SK-N-SH treated with all-trans-retinoic acid at 6 μM for 48 hours (cell line): ENCODE measurements around the gene TNFSF13.

Experiments
- ATAC-seq: fragments of 200-7000 bp; cut with Tn5 transposase; 3 replicates; pipeline ENCODE4 v1.9.1; 2020; ENCODE audit warnings: mild to moderate bottlenecking, moderate library complexity
- ARNTL ChIP-seq: fragments of 450-650 bp; formaldehyde crosslinking; IDR thresholded peaks from 2 replicates; pipeline ENCODE4 v1.5.0; 2020; ENCODE audit warnings: low read depth, mild to moderate bottlenecking, moderate library complexity, borderline replicate concordance
- BACH2 ChIP-seq: fragments of 250-450 bp; sonication (Bioruptor Pico); IDR thresholded peaks from 2 replicates; pipeline ENCODE4 v1.9.0; 2021; ENCODE audit warnings: mild to moderate bottlenecking, borderline replicate concordance
- CREB5 ChIP-seq: fragments of 250-450 bp; sonication (Bioruptor Pico); IDR thresholded peaks from 2 replicates; pipeline ENCODE4 v1.5.1; 2020; ENCODE audit warnings: low read depth, mild to moderate bottlenecking, moderate library complexity
- CSDC2 ChIP-seq: fragments of 250-450 bp; sonication (Bioruptor Pico); IDR thresholded peaks from 2 replicates; pipeline ENCODE4 v1.5.0; 2020; ENCODE audit warnings: mild to moderate bottlenecking, moderate library complexity
- CSRNP3 ChIP-seq: fragments of 250-450 bp; sonication (Bioruptor Pico); IDR thresholded peaks from 2 replicates; pipeline ENCODE4 v1.5.1; 2021; ENCODE audit warnings: mild to moderate bottlenecking, moderate library complexity
- ESRRG ChIP-seq: fragments of 250-450 bp; sonication (Bioruptor Pico); IDR thresholded peaks from 2 replicates; pipeline ENCODE4 v1.6.1; 2021; ENCODE audit warnings: mild to moderate bottlenecking
- GLIS3 ChIP-seq: fragments of 250-450 bp; sonication (Bioruptor Pico); IDR thresholded peaks from 2 replicates; pipeline ENCODE4 v1.5.0; 2020; ENCODE audit warnings: mild to moderate bottlenecking, moderate library complexity
- ISL1 ChIP-seq: fragments of 250-450 bp; sonication (Bioruptor Pico); IDR thresholded peaks from 2 replicates; pipeline ENCODE4 v2.1.2; 2022; ENCODE audit warnings: mild to moderate bottlenecking, moderate library complexity
- OSR1 ChIP-seq: fragments of 250-450 bp; sonication (Bioruptor Pico); IDR thresholded peaks from 2 replicates; pipeline ENCODE4 v1.8.0; 2022; ENCODE audit warnings: moderate library complexity, mild to moderate bottlenecking, inconsistent platforms
- PATZ1 ChIP-seq: fragments of 250-450 bp; sonication (Bioruptor Pico); IDR thresholded peaks from 2 replicates; pipeline ENCODE4 v1.8.0; 2020; ENCODE audit warnings: mild to moderate bottlenecking, moderate library complexity, borderline replicate concordance
- RARB ChIP-seq: fragments of 250-450 bp; sonication (Bioruptor Pico); IDR thresholded peaks from 2 replicates; pipeline ENCODE4 v1.8.0; 2021; ENCODE audit warnings: mild to moderate bottlenecking, moderate library complexity
- SNAI2 ChIP-seq: fragments of 250-450 bp; sonication (Bioruptor Pico); IDR thresholded peaks from 2 replicates; pipeline ENCODE4 v1.5.0; 2020; ENCODE audit warnings: mild to moderate bottlenecking, moderate library complexity
- TCF4 ChIP-seq: fragments of 250-450 bp; sonication (Bioruptor Pico); IDR thresholded peaks from 2 replicates; pipeline ENCODE4 v1.8.0; 2021; ENCODE audit warnings: mild to moderate bottlenecking, moderate library complexity, borderline replicate concordance
- TOX ChIP-seq: fragments of 250-450 bp; sonication (Bioruptor Pico); IDR thresholded peaks from 2 replicates; pipeline ENCODE4 v1.8.0; 2021; ENCODE audit warnings: mild to moderate bottlenecking, moderate library complexity, borderline replicate concordance
- ZFP3 ChIP-seq: fragments of 250-450 bp; sonication (Bioruptor Pico); IDR thresholded peaks from 2 replicates; pipeline ENCODE4 v1.5.0; 2020; ENCODE audit warnings: mild to moderate bottlenecking, moderate library complexity
- ZNF70 ChIP-seq: fragments of 450-650 bp; formaldehyde crosslinking; IDR thresholded peaks from 2 replicates; pipeline ENCODE4 v1.5.0; 2020; ENCODE audit warnings: mild to moderate bottlenecking, moderate library complexity
- ZNF8 ChIP-seq: fragments of 450-650 bp; formaldehyde crosslinking; IDR thresholded peaks from 2 replicates; pipeline ENCODE4 v1.5.0; 2020; ENCODE audit warnings: mild to moderate bottlenecking, moderate library complexity

The TNFSF13 gene

GRCh38 chr17:7590743-7591142 is 32.2 kb downstream of the TNFSF13 start (continued):
- TF ChIP-seq BACH2 (CRISPR knock-in tag) (no peak), GLIS3 (no peak), ZFP3 (no peak), SNAI2 (CRISPR knock-in tag) (no peak), PATZ1 (CRISPR knock-in tag) (no peak), ISL1 (no peak), ESRRG (CRISPR knock-in tag) (no peak), RARB (CRISPR knock-in tag) (no peak), ZNF70 (CRISPR knock-in tag) (no peak), CREB5 (CRISPR knock-in tag) (no peak), TCF4 (CRISPR knock-in tag) (no peak), ARNTL (no peak), ZNF8 (CRISPR knock-in tag) (no peak)

GRCh38 chr17:7591596-7591995 is 33.0 kb downstream of the TNFSF13 start:
- ATAC-seq = no peak
- TF ChIP-seq CSDC2 (no peak), ZFP3 (no peak), TOX (no peak), CSRNP3 (CRISPR knock-in tag) (no peak), PATZ1 (CRISPR knock-in tag) (no peak), RARB (CRISPR knock-in tag) (no peak), CREB5 (CRISPR knock-in tag) (no peak), OSR1 (no peak), GLIS3 (no peak)

GRCh38 chr17:7592422-7593021 is 34.0 kb downstream of the TNFSF13 start:
- no peak for ATAC-seq

More at GRCh38 chr17:7592422-7593021, 34.0 kb downstream of the TNFSF13 start:
- no peak for TF ChIP-seq SNAI2 (CRISPR knock-in tag)
- TF ChIP-seq CSRNP3 (CRISPR knock-in tag) = no peak
- no peak for TF ChIP-seq BACH2 (CRISPR knock-in tag)
